Lower leg skin (tissue), 4 donors: ENCODE measurements around the gene ERGIC1. TPM values are rescaled to one million over a fixed set of nuclear protein-coding genes. Genes with fewer than 3 reads are reported as not detected.

Source experiments
- DNase-seq, 2 donors: peaks; one replicate each; pipeline ENCODE4 v3.0.0-alpha.2; 2019; ENCODE audit warnings: low spot score in 2 of 2
- H3K4me3 ChIP-seq: fragments of 200-600 bp; sonication (generic); 2 replicates; pipeline ENCODE4 v1.5.1; 2017; ENCODE audit warnings: mild to moderate bottlenecking, low read depth; ENCODE audit not compliant: poor library complexity, severe bottlenecking
- CTCF ChIP-seq, 3 donors: fragments of 450-650 bp; IDR thresholded peaks; one replicate each; pipeline ENCODE4 v1.5.1; 2016; ENCODE audit warnings: antibody characterized with exemption in 3 of 3, mild to moderate bottlenecking in 3 of 3, moderate library complexity in 2 of 3
- POLR2A ChIP-seq, 2 donors: fragments of 450-650 bp; IDR thresholded peaks; one replicate each; pipeline ENCODE4 v1.6.1; 2016 to 2017; ENCODE audit warnings: antibody characterized with exemption in 2 of 2, mild to moderate bottlenecking in 1 of 2, moderate library complexity in 1 of 2
- WGBS, 2 donors: methylation state at CpG; one replicate each; pipeline ENCODE4 v1.1.5; 2018; 5-methylcytosine and 5-hydroxymethylcytosine counted together
- intact Hi-C: fragments of 100-400 bp; cut with DNase I; formaldehyde crosslinking; loops from one replicate; pipeline ENCODE4 v1.15.0; 2023; ENCODE audit warnings: low total_unique reads
- total RNA-seq, 4 donors: library from RNA; depleted of rRNA; stranded (reverse); fragments of >200 nt; gene quantifications; one replicate each; pipeline ENCODE4 v1.1.0, GENCODE V29; 2016

ERGIC1 gene
- total RNA-seq, 4 donors from 2014 or later: 62.9 to 114 (median 82.6) TPM

GRCh38 chr5:172828911-172829431 is 5.1 kb upstream of the ERGIC1 start:
- intact Hi-C loops: no loop called here
- no peak overlapping the region for H3K4me3 ChIP-seq
- no peak for DNase-seq
- WGBS, 2 donors: 61 to 80% methylated on average over 6 of the region's 6 CpGs
- TF ChIP-seq CTCF (IDR thresholded peaks at IDR 0.05) (no peak), POLR2A (IDR thresholded peaks at IDR 0.05) (no peak)

DNA sequence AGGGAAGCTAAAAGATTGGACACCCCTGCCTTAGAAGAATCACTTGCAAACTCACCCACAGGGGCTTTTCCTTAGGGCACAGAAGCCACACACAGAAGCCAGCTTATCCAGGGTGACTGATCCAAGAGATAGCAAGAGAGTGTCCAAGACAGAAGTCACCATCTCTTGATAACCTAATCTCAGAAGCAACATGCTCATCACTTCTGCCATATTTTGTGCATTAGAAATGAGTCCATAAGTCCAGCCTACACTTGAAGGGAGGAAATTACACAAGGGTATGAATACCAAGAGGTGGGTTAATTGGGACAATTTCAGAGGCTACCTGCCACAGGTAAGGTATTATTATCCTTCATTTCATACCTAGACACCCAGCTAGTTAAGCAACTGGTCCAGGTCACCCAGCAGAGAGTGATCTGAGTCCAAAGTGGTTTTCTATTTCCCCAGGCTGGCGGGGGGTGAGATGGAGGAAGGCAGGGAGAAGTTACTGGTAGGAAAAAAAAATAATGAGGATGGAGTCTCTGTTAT is 3.7 kb upstream of the ERGIC1 start:
- no peak for DNase-seq
- H3K4me3 ChIP-seq: no peak overlapping the region
- intact Hi-C loops: no loop called here
- TF ChIP-seq CTCF (IDR thresholded peaks at IDR 0.05) (no peak), POLR2A (IDR thresholded peaks at IDR 0.05) (no peak)
- 94% methylated on average over 1 of the region's 1 CpG for WGBS, 2 donors

- 79 to 80% methylated on average over 14 of the region's 14 CpGs for WGBS, 2 donors
- intact Hi-C loops: no loop called here
- DNase-seq: no peak
- no peak for TF ChIP-seq CTCF (IDR thresholded peaks at IDR 0.05)
- TF ChIP-seq POLR2A (IDR thresholded peaks at IDR 0.05): no peak
- no peak overlapping the region for H3K4me3 ChIP-seq
Measured at GRCh38 chr5:172830876-172831662, 3.0 kb upstream of the ERGIC1 start.

- intact Hi-C loops: no loop called here
- TF ChIP-seq POLR2A (IDR thresholded peaks at IDR 0.05): no peak
- TF ChIP-seq CTCF (IDR thresholded peaks at IDR 0.05): no peak
- 79 to 81% methylated on average over 14 of the region's 14 CpGs for WGBS, 2 donors
- DNase-seq: no peak
- no peak overlapping the region for H3K4me3 ChIP-seq
Measured at GRCh38 chr5:172832383-172833315, 1.4 kb upstream of the ERGIC1 start.

GRCh38 chr5:172833372-172833685 is 722 bp upstream of the ERGIC1 start:
- intact Hi-C loops: no loop called here
- H3K4me3 ChIP-seq: no peak overlapping the region
- no peak for DNase-seq
- TF ChIP-seq POLR2A (IDR thresholded peaks at IDR 0.05): no peak
- no peak for TF ChIP-seq CTCF (IDR thresholded peaks at IDR 0.05)
- WGBS, 2 donors: 46 to 51% methylated on average over 6 of the region's 6 CpGs
